IMR-90 (cell line): ENCODE results near the gene DRC3. TPM values are rescaled to one million over a fixed set of nuclear protein-coding genes. Genes with fewer than 3 reads are reported as not detected.

Experiments used
- ATAC-seq: fragments of 200-7000 bp; cut with Tn5 transposase; 2 replicates; pipeline ENCODE4 v1.9.1; 2020; ENCODE audit warnings: low read depth, mild to moderate bottlenecking, moderate library complexity
- BruUV-seq: library from RNA; stranded (reverse); fragments of 400-500 nt; replicated peaks from 2 replicates; lab custom pipeline; 2021; lab: Mats Ljungman, UMichigan
- CTCF ChIA-PET: fragments of 300-600 bp; formaldehyde crosslinking; extraction: SDS; loops from one replicate; lab custom pipeline; 2021; ENCODE audit warnings: antibody characterized with exemption; lab: Yijun Ruan, JAX
- POLR2A ChIA-PET: fragments of 300-600 bp; sonication (Branson Sonifier 250); formaldehyde crosslinking; loops from one replicate; lab custom pipeline; 2022; ENCODE audit warnings: antibody characterized with exemption; ENCODE audit not compliant: unreplicated experiment; lab: Charles Lee
- DNase-seq: peaks from one replicate; pipeline ENCODE4 v3.0.0; 2013
- H2AFZ ChIP-seq: replicated peaks from 2 replicates; pipeline ENCODE3; 2013; ENCODE audit warnings: low read length, mild to moderate bottlenecking; ENCODE audit not compliant: poor library complexity
- H2AK5ac ChIP-seq: 2 replicates; pipeline ENCODE4 v1.6.1; 2013; ENCODE audit warnings: low read depth, low read length, inconsistent platforms
- H2AK9ac ChIP-seq: replicated peaks from 2 replicates; pipeline ENCODE3; 2013; ENCODE audit warnings: mild to moderate bottlenecking, low read depth, low read length, moderate library complexity; ENCODE audit not compliant: poor library complexity
- H2BK120ac ChIP-seq: 2 replicates; pipeline ENCODE4 v1.6.1; 2013; ENCODE audit warnings: low read depth, low read length, inconsistent platforms
- H2BK15ac ChIP-seq: 3 replicates; pipeline ENCODE4 v1.6.1; 2013; ENCODE audit warnings: low read depth, low read length, inconsistent platforms
- H2BK20ac ChIP-seq: 2 replicates; pipeline ENCODE4 v1.6.1; 2013; ENCODE audit warnings: low read depth, mild to moderate bottlenecking, inconsistent platforms, low read length, moderate library complexity
- H2BK5ac ChIP-seq: 2 replicates; pipeline ENCODE4 v1.6.1; 2013; ENCODE audit warnings: mild to moderate bottlenecking, low read depth, low read length, inconsistent platforms; ENCODE audit not compliant: poor library complexity, severe bottlenecking
- H3K14ac ChIP-seq: replicated peaks from 2 replicates; pipeline ENCODE4 v1.6.1; 2013; ENCODE audit warnings: low read depth, low read length, inconsistent platforms
- H3K18ac ChIP-seq: 2 replicates; pipeline ENCODE4 v1.6.1; 2013; ENCODE audit warnings: low read depth, low read length, control low read depth
- H3K23ac ChIP-seq: 2 replicates; pipeline ENCODE4 v1.6.1; 2013; ENCODE audit warnings: low read depth, low read length, inconsistent platforms
- H3K27ac ChIP-seq: 2 replicates; pipeline ENCODE4 v1.5.1; 2013; ENCODE audit warnings: mild to moderate bottlenecking, control low read depth, low read length; ENCODE audit not compliant: insufficient read depth
- H3K27me3 ChIP-seq: 2 replicates; pipeline ENCODE4 v1.6.1; 2013; ENCODE audit warnings: low read length; ENCODE audit not compliant: control insufficient read depth, insufficient read depth
- H3K36me3 ChIP-seq: 2 replicates; pipeline ENCODE4 v1.6.1; 2013; ENCODE audit warnings: low read length, mixed read lengths; ENCODE audit not compliant: control insufficient read depth, insufficient read depth
- H3K4ac ChIP-seq: 2 replicates; pipeline ENCODE4 v1.6.1; 2013; ENCODE audit warnings: low read depth, low read length, inconsistent platforms
- H3K4me1 ChIP-seq: 2 replicates; pipeline ENCODE4 v1.6.1; 2013; ENCODE audit warnings: low read length, mixed read lengths; ENCODE audit not compliant: control insufficient read depth, insufficient read depth
- H3K4me2 ChIP-seq: 2 replicates; pipeline ENCODE4 v1.6.1; 2013; ENCODE audit warnings: low read depth, mild to moderate bottlenecking, control low read depth, low read length, moderate library complexity
- H3K4me3 ChIP-seq: 2 replicates; pipeline ENCODE4 v1.5.1; 2013; ENCODE audit warnings: low read depth, mild to moderate bottlenecking, control low read depth, low read length, moderate library complexity; ENCODE audit not compliant: insufficient read depth
- H3K56ac ChIP-seq: 2 replicates; pipeline ENCODE4 v1.6.1; 2013; ENCODE audit warnings: low read length, inconsistent platforms; ENCODE audit not compliant: insufficient read depth; ENCODE audit errors: extremely low read depth
- H3K79me1 ChIP-seq, 2 experiments: 2 replicates each; pipeline ENCODE4 v1.6.1; 2013; ENCODE audit warnings: low read length in 2 of 2, inconsistent platforms in 1 of 2, low read depth in 1 of 2
- H3K9ac ChIP-seq: 2 replicates; pipeline ENCODE4 v1.6.1; 2013; ENCODE audit warnings: low read depth, low read length, control low read depth
- H3K9me1 ChIP-seq: 2 replicates; pipeline ENCODE4 v1.6.1; 2013; ENCODE audit warnings: low read length, inconsistent platforms; ENCODE audit not compliant: insufficient read depth
- H3K9me3 ChIP-seq: 2 replicates; pipeline ENCODE4 v1.6.1; 2013; ENCODE audit warnings: low read length; ENCODE audit not compliant: control insufficient read depth, insufficient read depth
- H4K20me1 ChIP-seq: 2 replicates; pipeline ENCODE4 v1.6.1; 2013; ENCODE audit warnings: low read length, inconsistent platforms; ENCODE audit not compliant: insufficient read depth
- H4K5ac ChIP-seq: 2 replicates; pipeline ENCODE4 v1.6.1; 2013; ENCODE audit warnings: mild to moderate bottlenecking, low read depth, low read length, control low read depth
- H4K8ac ChIP-seq, 2 experiments: 2 replicates each; pipeline ENCODE4 v1.6.1; 2013; ENCODE audit warnings: low read depth in 2 of 2, low read length in 2 of 2, control low read depth in 1 of 2, inconsistent platforms in 1 of 2
- H4K91ac ChIP-seq: 2 replicates; pipeline ENCODE4 v1.6.1; 2013; ENCODE audit warnings: low read depth, low read length, inconsistent platforms; ENCODE audit not compliant: insufficient read depth
- BHLHE40 ChIP-seq: fragments of 150-350 bp; IDR thresholded peaks from 2 replicates; pipeline ENCODE4 v1.6.1; 2016; ENCODE audit warnings: mild to moderate bottlenecking, low read depth, low read length
- CEBPB ChIP-seq: IDR thresholded peaks from 2 replicates; pipeline ENCODE4 v1.6.1; 2012; ENCODE audit warnings: low read depth, low read length, improper control_type of control experiment
- CHD1 ChIP-seq: IDR thresholded peaks from 2 replicates; pipeline ENCODE4 v1.6.1; 2012; ENCODE audit warnings: low read depth, low read length, improper control_type of control experiment
- CTCF ChIP-seq: conservative IDR thresholded peaks from 2 replicates; pipeline ENCODE4 v1.5.1; 2012; ENCODE audit warnings: mild to moderate bottlenecking, low read depth, low read length, improper control_type of control experiment
- ELK1 ChIP-seq: fragments of 150-350 bp; IDR thresholded peaks from 2 replicates; pipeline ENCODE4 v1.6.1; 2016; ENCODE audit warnings: low read depth, mild to moderate bottlenecking, low read length, moderate library complexity, borderline replicate concordance
- FOS ChIP-seq: fragments of 150-350 bp; IDR thresholded peaks from 2 replicates; pipeline ENCODE4 v1.6.1; 2016; ENCODE audit warnings: low read depth, low read length
- MAZ ChIP-seq: IDR thresholded peaks from 2 replicates; pipeline ENCODE4 v1.6.1; 2012; ENCODE audit warnings: low read depth, mild to moderate bottlenecking, low read length, improper control_type of control experiment, moderate library complexity, borderline replicate concordance
- MXI1 ChIP-seq: IDR thresholded peaks from 2 replicates; pipeline ENCODE4 v1.6.1; 2012; ENCODE audit warnings: low read depth, mild to moderate bottlenecking, low read length, moderate library complexity, borderline replicate concordance
- NFE2L2 ChIP-seq: fragments of 150-350 bp; IDR thresholded peaks from 2 replicates; pipeline ENCODE4 v1.6.1; 2016; ENCODE audit warnings: low read depth, mild to moderate bottlenecking, low read length
- POLR2A ChIP-seq: IDR thresholded peaks from 2 replicates; pipeline ENCODE4 v1.6.1; 2012; ENCODE audit warnings: mild to moderate bottlenecking, low read depth, low read length
- RAD21 ChIP-seq: IDR thresholded peaks from 2 replicates; pipeline ENCODE4 v1.6.1; 2012; ENCODE audit warnings: low read length, improper control_type of control experiment
- RFX5 ChIP-seq: IDR thresholded peaks from 2 replicates; pipeline ENCODE4 v1.8.0; 2012; ENCODE audit warnings: low read depth, mild to moderate bottlenecking, low read length, moderate library complexity
- SMC3 ChIP-seq: fragments of 150-350 bp; IDR thresholded peaks from 2 replicates; pipeline ENCODE4 v1.6.1; 2016; ENCODE audit warnings: low read depth, mild to moderate bottlenecking, antibody characterized with exemption, low read length, moderate library complexity
- WGBS, 2 experiments: methylation state at CpG; one replicate each; pipeline versions ENCODE4 v1.1.5 to v1.1.7; 2013; ENCODE audit warnings: missing lambda C conversion rate in 2 of 2; ENCODE audit not compliant: insufficient read length in 1 of 2; ENCODE audit errors: extremely low coverage in 2 of 2; 5-methylcytosine and 5-hydroxymethylcytosine counted together
- dilution Hi-C: fragments of 300-500 bp; cut with HindIII; formaldehyde crosslinking; loops from one replicate; pipeline ENCODE4 v1.14.3; 2018; ENCODE audit warnings: low sequenced_read_pairs; ENCODE audit not compliant: unreplicated experiment
- in situ Hi-C: fragments of 300-500 bp; cut with MboI; formaldehyde crosslinking; loops from 3 replicates; pipeline ENCODE4 v1.14.3; 2019; ENCODE audit warnings: low sequenced_read_pairs, inconsistent platforms, mixed read lengths
- intact Hi-C: fragments of 100-400 bp; cut with micrococcal nuclease; formaldehyde crosslinking; loops from 2 replicates; pipeline ENCODE4 v1.10.0; 2022
- polyA plus RNA-seq, 3 experiments: library from polyadenylated mRNA; depleted of rRNA; stranded (reverse); fragments of >200 nt; gene quantifications; 2 replicates each; pipeline ENCODE4 v1.2.3, GENCODE V29; 2012; ENCODE audit warnings: low replicate concordance in 1 of 3
- total RNA-seq: library from RNA; depleted of rRNA; stranded (reverse); fragments of >200 nt; gene quantifications from 2 replicates; pipeline ENCODE4 v1.2.3, GENCODE V29; 2012
- TF ChIP-seq, protein P1 (sequence below): fragments of 150-350 bp; IDR thresholded peaks from 2 replicates; pipeline ENCODE4 v1.6.1; 2017; ENCODE audit warnings: mild to moderate bottlenecking, antibody characterized with exemption, low read length, low read depth

Gene DRC3
- total and polyA plus RNA-seq, 2 of the 4 experiments (the other 2 are of a cell fraction) = 0.55 to 0.72 TPM

GRCh38 chr17:17970699-17971430 is 1.8 kb upstream of the DRC3 start:
- intact Hi-C loops = loop anchor here (5.0 kb wide), 2 partner anchors 49 to 61 kb away; no protein-coding TSS in a partner anchor
- no peak overlapping the region for H2BK5ac ChIP-seq
- no peak overlapping the region for H3K18ac ChIP-seq
- no TSS peak for BruUV-seq
- H3K27me3 ChIP-seq = no peaks in the 10 kb centered on the region
- H2AK9ac ChIP-seq = no peak overlapping the region
- no peak overlapping the region for H3K9ac ChIP-seq
- H2AK5ac ChIP-seq = no peak overlapping the region
- H3K4me2 ChIP-seq = peak overlapping the region; percentile 87
- CTCF ChIA-PET = no interaction called here
- no peak overlapping the region for H4K8ac ChIP-seq
- POLR2A ChIA-PET = no interaction called here
- H3K4me1 ChIP-seq = peaks cover 13% of the 10 kb centered on the region
- H2BK20ac ChIP-seq = no peak overlapping the region
- peaks cover 13 to 52% of the 10 kb centered on the region in 2 experiments for H3K79me1 ChIP-seq
- no peak for DNase-seq
- no peak overlapping the region for H3K4ac ChIP-seq
- no peak overlapping the region for H2BK120ac ChIP-seq
- no peak for TF ChIP-seq MAZ
- no peak for TF ChIP-seq NFE2L2
- no peak for TF ChIP-seq CEBPB
- no peak for TF ChIP-seq CHD1
- no peak for TF ChIP-seq MXI1
- TF ChIP-seq ELK1 = no peak
- no peak for TF ChIP-seq BHLHE40
- no peak for TF ChIP-seq SMC3
- no peak for TF ChIP-seq FOS
- TF ChIP-seq RAD21 = no peak
- TF ChIP-seq, protein P1, sequence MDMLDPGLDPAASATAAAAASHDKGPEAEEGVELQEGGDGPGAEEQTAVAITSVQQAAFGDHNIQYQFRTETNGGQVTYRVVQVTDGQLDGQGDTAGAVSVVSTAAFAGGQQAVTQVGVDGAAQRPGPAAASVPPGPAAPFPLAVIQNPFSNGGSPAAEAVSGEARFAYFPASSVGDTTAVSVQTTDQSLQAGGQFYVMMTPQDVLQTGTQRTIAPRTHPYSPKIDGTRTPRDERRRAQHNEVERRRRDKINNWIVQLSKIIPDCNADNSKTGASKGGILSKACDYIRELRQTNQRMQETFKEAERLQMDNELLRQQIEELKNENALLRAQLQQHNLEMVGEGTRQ = no peak
- no peak for TF ChIP-seq CTCF
- no peak for TF ChIP-seq POLR2A
- TF ChIP-seq RFX5 = no peak
- dilution Hi-C loops = no loop called here
- in situ Hi-C loops = no loop called here
- no peak overlapping the region; the same call in 1 of the 2 replicates for H4K5ac ChIP-seq
- H3K27ac ChIP-seq = no peak overlapping the region
- WGBS, 2 experiments = no CpG with 5 or more reads among the region's 1 CpG
- no peak overlapping the region for H3K56ac ChIP-seq
- H3K14ac ChIP-seq = no peak overlapping the region
- no peaks in the 10 kb centered on the region for H3K9me3 ChIP-seq
- no peak for ATAC-seq
- H4K20me1 ChIP-seq = peaks cover 26% of the 10 kb centered on the region; the same call in 1 of the 2 replicates
- no peak overlapping the region for H2AFZ ChIP-seq
- peak overlapping the region; percentile 50 for H3K23ac ChIP-seq
- no peaks in the 10 kb centered on the region for H3K36me3 ChIP-seq
- peaks cover 11% of the 10 kb centered on the region for H3K9me1 ChIP-seq
- no peak overlapping the region for H2BK15ac ChIP-seq
- H3K4me3 ChIP-seq = peak overlapping the region; percentile 60
- no peak overlapping the region for H4K91ac ChIP-seq
